ENCODE results near the gene ST3GAL2. TPM values are rescaled to one million over a fixed set of nuclear protein-coding genes. Genes with fewer than 3 reads are reported as not detected.

The ST3GAL2 gene
- total and polyA plus RNA-seq, 9 of the 15 experiments (the other 6 are each of a cell fraction or from before 2014, with no cell fraction given), result 1.5 to 108 (median 34.3) TPM

DNA sequence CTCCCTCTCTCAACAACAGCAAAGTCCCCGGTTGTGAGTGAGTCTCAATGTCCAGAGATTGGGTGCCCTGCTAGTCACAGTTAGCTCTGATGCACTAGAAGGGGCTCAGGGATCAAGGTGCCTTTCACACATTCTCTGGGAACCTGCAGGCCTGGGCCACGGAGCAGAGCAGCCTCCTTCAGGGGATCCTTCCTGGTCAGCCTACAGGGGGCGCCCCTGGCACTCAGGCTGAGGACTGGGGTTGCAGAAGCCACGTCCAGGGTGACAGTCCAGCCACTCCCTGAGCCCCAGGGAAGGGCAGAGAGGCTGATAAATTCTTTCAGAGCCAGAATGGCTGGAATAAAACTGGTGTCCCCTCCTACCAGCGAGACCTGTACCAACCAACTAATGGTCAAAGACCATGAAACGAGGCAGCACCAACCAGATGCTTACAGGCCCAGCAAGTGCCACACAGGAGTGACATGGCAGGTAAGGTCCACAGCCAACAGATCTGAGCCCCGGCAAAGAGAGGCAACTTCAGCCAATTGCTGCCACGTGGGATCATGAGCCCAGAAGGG lies 43.5 kb downstream of the ST3GAL2 start (continued):
- TF ChIP-seq ZMIZ1 (IDR thresholded peaks at IDR 0.05; ENCODE audit: low read depth in 2 of 2, low read length in 2 of 2) (no peak), ATF7 (IDR thresholded peaks at IDR 0.05) (0 out of 2 replicates have a peak, but pooled peaks have one; percentile 19), TCF3 (CRISPR knock-in tag; IDR thresholded peaks at IDR 0.05) (peak; percentile 16; the same call in 1 of the 2 replicates), ZNF609 (CRISPR knock-in tag; IDR thresholded peaks at IDR 0.05; ENCODE audit: borderline replicate concordance) (no peak), POLR2A (conservative IDR thresholded peaks at IDR 0.05) (0 out of 2 replicates have a peak, but pooled peaks have one; percentile 34), TCF7L2 (IDR thresholded peaks at IDR 0.05; ENCODE audit: low read depth, low read length) (no peak), MAZ (CRISPR knock-in tag; conservative IDR thresholded peaks at IDR 0.05 in 1 of 2, IDR thresholded peaks at IDR 0.05 in 1 of 2) (peak in 1 of 2 experiments; percentile 54; a peak in 1 of 4 replicates), TOE1 (IDR thresholded peaks at IDR 0.05; ENCODE audit: borderline replicate concordance) (no peak), TOE1 (CRISPR knock-in tag; IDR thresholded peaks at IDR 0.05; ENCODE audit: borderline replicate concordance, low read depth) (0 out of 2 replicates have a peak, but pooled peaks have one; percentile 42), ZNF384 (IDR thresholded peaks at IDR 0.05; ENCODE audit: low read depth, low read length) (0 out of 2 replicates have a peak, but pooled peaks have one; percentile 6), GATAD2A (IDR thresholded peaks at IDR 0.05) (no peak), KDM1A (IDR thresholded peaks at IDR 0.05) (no peak), RBM25 (IDR thresholded peaks at IDR 0.05; ENCODE audit: low read depth, low read length, severe bottlenecking) (no peak), ZNF449 (CRISPR knock-in tag; IDR thresholded peaks at IDR 0.05) (no peak), HEY1 (CRISPR knock-in tag; IDR thresholded peaks at IDR 0.05; ENCODE audit: borderline replicate concordance) (no peak)
- TF ChIP-seq, protein P1, sequence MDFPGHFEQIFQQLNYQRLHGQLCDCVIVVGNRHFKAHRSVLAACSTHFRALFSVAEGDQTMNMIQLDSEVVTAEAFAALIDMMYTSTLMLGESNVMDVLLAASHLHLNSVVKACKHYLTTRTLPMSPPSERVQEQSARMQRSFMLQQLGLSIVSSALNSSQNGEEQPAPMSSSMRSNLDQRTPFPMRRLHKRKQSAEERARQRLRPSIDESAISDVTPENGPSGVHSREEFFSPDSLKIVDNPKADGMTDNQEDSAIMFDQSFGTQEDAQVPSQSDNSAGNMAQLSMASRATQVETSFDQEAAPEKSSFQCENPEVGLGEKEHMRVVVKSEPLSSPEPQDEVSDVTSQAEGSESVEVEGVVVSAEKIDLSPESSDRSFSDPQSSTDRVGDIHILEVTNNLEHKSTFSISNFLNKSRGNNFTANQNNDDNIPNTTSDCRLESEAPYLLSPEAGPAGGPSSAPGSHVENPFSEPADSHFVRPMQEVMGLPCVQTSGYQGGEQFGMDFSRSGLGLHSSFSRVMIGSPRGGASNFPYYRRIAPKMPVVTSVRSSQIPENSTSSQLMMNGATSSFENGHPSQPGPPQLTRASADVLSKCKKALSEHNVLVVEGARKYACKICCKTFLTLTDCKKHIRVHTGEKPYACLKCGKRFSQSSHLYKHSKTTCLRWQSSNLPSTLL (IDR thresholded peaks at IDR 0.05), result no peak

Data from K562 (cell line).